PC-3 (cell line): ENCODE results near the gene KCTD2.

ENCODE experiments used
- CTCF ChIP-seq: fragments of 300-600 bp; sonication (generic); conservative IDR thresholded peaks from 2 replicates; pipeline ENCODE4 v1.5.1; 2017; ENCODE audit warnings: antibody characterized with exemption, low read depth, mild to moderate bottlenecking, low read length
- EZH2 ChIP-seq: fragments of 300-600 bp; sonication (generic); IDR thresholded peaks from one replicate; pipeline ENCODE4 v1.6.1; 2017; ENCODE audit warnings: antibody characterized with exemption, mild to moderate bottlenecking, low read length; ENCODE audit not compliant: unreplicated experiment

- TF ChIP-seq CTCF = no peak
- TF ChIP-seq EZH2 = no peak
Measured at GRCh38 chr17:75003070-75003956, 43.7 kb upstream of the KCTD2 start.
